GM12878 (cell line): ENCODE measurements around the gene BBS9. TPM values are rescaled to one million over a fixed set of nuclear protein-coding genes. Genes with fewer than 3 reads are reported as not detected.
A peak's percentile ranks its signal among the peaks of the same experiment; 100 is the strongest.

Source experiments
- ATAC-seq: fragments of 200-7000 bp; cut with Tn5 transposase; 3 replicates; pipeline ENCODE4 v1.9.1; 2020; ENCODE audit warnings: mild to moderate bottlenecking, moderate library complexity
- BruUV-seq: library from RNA; stranded (reverse); fragments of 400-500 nt; replicated peaks from 2 replicates; lab custom pipeline; 2021; lab: Mats Ljungman, UMichigan
- CTCF ChIA-PET: fragments of 300-600 bp; sonication (Branson Sonifier 250); formaldehyde crosslinking; extraction: SDS; loops from one replicate; lab custom pipeline; 2021; ENCODE audit warnings: inconsistent platforms; lab: Yijun Ruan, JAX
- POLR2A ChIA-PET: fragments of 350-600 bp; formaldehyde crosslinking; extraction: SDS; loops from one replicate; lab custom pipeline; 2021; ENCODE audit warnings: inconsistent platforms; lab: Charles Lee
- RAD21 ChIA-PET: fragments of 300-600 bp; sonication (Branson Sonifier 250); formaldehyde crosslinking; loops from one replicate; lab custom pipeline; 2023; ENCODE audit warnings: antibody characterized with exemption; ENCODE audit not compliant: unreplicated experiment; lab: Charles Lee
- SMC1A ChIA-PET: fragments of 300-600 bp; sonication (Branson Sonifier 250); formaldehyde crosslinking; loops from one replicate; lab custom pipeline; 2023; ENCODE audit not compliant: unreplicated experiment, uncharacterized antibody; lab: Charles Lee
- DNase-seq: peaks from one replicate; pipeline ENCODE4 v3.0.0-alpha.2; 2011; ENCODE audit warnings: low read depth, low spot score
- FAIRE-seq: peaks from 3 replicates; lab custom pipeline; 2011; peaks lifted over from hg19 to GRCh38; lab: Jason Lieb, UNC
- H2AFZ ChIP-seq: 2 replicates; pipeline ENCODE4 v1.6.0; 2011; ENCODE audit warnings: low read depth, low read length, control low read depth; ENCODE audit not compliant: control insufficient read depth
- H3K27ac ChIP-seq: 2 replicates; pipeline ENCODE4 v1.5.1; 2011; ENCODE audit warnings: control low read depth; ENCODE audit not compliant: control insufficient read depth, insufficient read depth
- H3K27me3 ChIP-seq, 2 experiments: replicated peaks in 1 of 2; 2 replicates each; pipeline versions ENCODE4 v1.6.0 to v1.6.1; 2011; ENCODE audit warnings: low read length in 1 of 2; ENCODE audit not compliant: control insufficient read depth in 2 of 2, insufficient read depth in 2 of 2
- H3K36me3 ChIP-seq, 2 experiments: 2 replicates each; pipeline ENCODE4 v1.5.1; 2011; ENCODE audit warnings: low read length in 1 of 2; ENCODE audit not compliant: control insufficient read depth in 2 of 2, insufficient read depth in 2 of 2
- H3K4me1 ChIP-seq: 2 replicates; pipeline ENCODE4 v1.6.1; 2011; ENCODE audit warnings: mild to moderate bottlenecking, low read length, moderate library complexity, mixed read lengths; ENCODE audit not compliant: control insufficient read depth, insufficient read depth
- H3K4me2 ChIP-seq: 2 replicates; pipeline ENCODE4 v1.6.0; 2011; ENCODE audit warnings: control low read depth; ENCODE audit not compliant: control insufficient read depth, insufficient read depth
- H3K4me3 ChIP-seq: fragments of 200-600 bp; sonication (generic); 2 replicates; pipeline ENCODE4 v1.5.1; 2016
- H3K79me2 ChIP-seq: 2 replicates; pipeline ENCODE4 v1.6.0; 2011; ENCODE audit warnings: low read length; ENCODE audit not compliant: control insufficient read depth, insufficient read depth
- H3K9ac ChIP-seq: 2 replicates; pipeline ENCODE4 v1.8.0; 2011; ENCODE audit warnings: low read length, control low read depth, mixed read lengths; ENCODE audit not compliant: control insufficient read depth, insufficient read depth
- H3K9me3 ChIP-seq: replicated peaks from 3 replicates; pipeline ENCODE4 v1.5.1; 2011; ENCODE audit warnings: mild to moderate bottlenecking, low read length; ENCODE audit not compliant: control insufficient read depth, insufficient read depth
- H4K20me1 ChIP-seq: 2 replicates; pipeline ENCODE4 v1.6.0; 2011; ENCODE audit not compliant: control insufficient read depth, insufficient read depth
- BHLHE40 ChIP-seq, 2 experiments: fragments of 450-650 bp in 1 of 2; IDR thresholded peaks; 2 replicates each; pipeline ENCODE4 v1.6.1; 2011 to 2017; ENCODE audit warnings: low read depth in 2 of 2, borderline replicate concordance in 1 of 2, improper control_type of control experiment in 1 of 2, low read length in 1 of 2, mild to moderate bottlenecking in 1 of 2
- CBX5 ChIP-seq: sonication (generic); IDR thresholded peaks from 2 replicates; pipeline ENCODE4 v1.6.1; 2016; ENCODE audit warnings: low read depth, moderate library complexity, mild to moderate bottlenecking, inconsistent platforms
- CREM ChIP-seq: IDR thresholded peaks from 2 replicates; pipeline ENCODE4 v1.6.1; 2014; ENCODE audit warnings: antibody characterized with exemption, low read depth
- EGR1 ChIP-seq, 2 experiments: IDR thresholded peaks; 1 replicate in 1 of 2; 2 replicates in 1 of 2; pipeline ENCODE4 v1.6.1; 2011 to 2012; ENCODE audit warnings: low read depth in 2 of 2, low read length in 2 of 2, borderline replicate concordance in 1 of 2, mild to moderate bottlenecking in 1 of 2, moderate library complexity in 1 of 2
- IKZF1 ChIP-seq: fragments of 450-650 bp; conservative IDR thresholded peaks from 2 replicates; pipeline ENCODE4 v1.6.1; 2017; ENCODE audit warnings: antibody characterized with exemption, mild to moderate bottlenecking
- MEF2B ChIP-seq: fragments of 450-650 bp; IDR thresholded peaks from 2 replicates; pipeline ENCODE4 v1.6.1; 2018; ENCODE audit warnings: mild to moderate bottlenecking, moderate library complexity; ENCODE audit not compliant: partially characterized antibody, poor library complexity, severe bottlenecking
- NR2F1 ChIP-seq: fragments of 450-650 bp; conservative IDR thresholded peaks from 2 replicates; pipeline ENCODE4 v1.6.1; 2017; ENCODE audit warnings: mild to moderate bottlenecking
- PKNOX1 ChIP-seq: fragments of 450-650 bp; IDR thresholded peaks from 2 replicates; pipeline ENCODE4 v1.6.1; 2016; ENCODE audit warnings: mild to moderate bottlenecking
- POLR2AphosphoS2 ChIP-seq: IDR thresholded peaks from 2 replicates; pipeline ENCODE4 v1.6.1; 2011; ENCODE audit warnings: low read depth, mild to moderate bottlenecking, low read length, improper control_type of control experiment, moderate library complexity
- SMARCA5 ChIP-seq: fragments of 450-650 bp; IDR thresholded peaks from 2 replicates; pipeline ENCODE4 v1.6.1; 2017; ENCODE audit warnings: mild to moderate bottlenecking
- TCF7 ChIP-seq: IDR thresholded peaks from 2 replicates; pipeline ENCODE4 v1.6.1; 2014; ENCODE audit warnings: antibody characterized with exemption, borderline replicate concordance
- WGBS: methylation state at CpG from one replicate; pipeline ENCODE4 v1.1.6; 2016; ENCODE audit warnings: low lambda C conversion rate; ENCODE audit not compliant: insufficient replicate concordance, insufficient coverage; ENCODE audit errors: missing lambda C conversion rate; 5-methylcytosine and 5-hydroxymethylcytosine counted together
- in situ Hi-C: fragments of 300-500 bp; cut with MboI; formaldehyde crosslinking; loops from 9 replicates; pipeline ENCODE4 v1.14.3; 2018; ENCODE audit warnings: mixed read lengths
- intact Hi-C: fragments of 100-400 bp; cut with micrococcal nuclease; formaldehyde crosslinking; loops from one replicate; pipeline ENCODE4 v1.14.2; 2022; ENCODE audit not compliant: unreplicated experiment
- polyA plus RNA-seq, 11 experiments: library from polyadenylated mRNA; depleted of rRNA in 4 of 11; unstranded in 6 of 11; stranded (reverse) in 5 of 11; fragments of >200 nt; fragmentation: Nextera tagmentation in 4 of 11; fragmentation: Illumina TruSeq in 1 of 11; extraction: Ambion mirVana in 4 of 11; extraction: Trizol in 1 of 11; gene quantifications; 1 replicate in 1 of 11; 2 replicates in 10 of 11; pipeline versions ENCODE4 v1.2.1 to v1.2.3, GENCODE V29; 2011 to 2016; ENCODE audit warnings: inconsistent platforms in 2 of 11, missing spikeins in 2 of 11, low read depth in 1 of 11
- total RNA-seq, 4 experiments: library from RNA; depleted of rRNA in 3 of 4; stranded (reverse); fragments of >200 nt in 3 of 4; fragmentation: Illumina TruSeq in 1 of 4; extraction: Trizol in 1 of 4; gene quantifications; 2 replicates each; pipeline versions ENCODE4 v1.2.1 to v1.2.3, GENCODE V29; 2013 to 2021
- TF ChIP-seq, protein P1 (sequence below): IDR thresholded peaks from 2 replicates; pipeline ENCODE4 v1.6.1; 2012; ENCODE audit warnings: mild to moderate bottlenecking, low read depth, low read length

The BBS9 gene
- total and polyA plus RNA-seq, 10 of the 15 experiments (the other 5 are each of a cell fraction or from before 2014, with no cell fraction given), result 1.2 to 5.6 (median 2.3) TPM

DNA sequence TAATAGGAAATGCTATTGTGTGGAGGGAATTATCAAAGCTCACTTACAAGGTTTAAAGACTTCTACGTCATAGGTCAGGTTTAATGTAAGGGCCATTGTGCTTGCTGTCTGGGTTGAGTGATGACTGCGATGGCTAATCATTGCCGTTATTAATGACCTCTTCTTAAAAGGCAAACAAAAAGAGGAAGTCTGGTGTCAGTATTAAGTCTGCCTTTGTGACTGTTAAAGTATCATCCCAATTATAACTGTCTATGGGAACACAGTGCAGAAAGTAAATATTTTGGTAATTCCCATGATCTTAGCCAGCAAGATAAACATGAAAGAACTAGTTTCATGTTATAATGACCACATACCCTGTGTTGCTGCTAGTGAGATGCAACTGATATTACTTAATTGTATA is 382.4 kb downstream of the BBS9 start (continued):
- TF ChIP-seq BHLHE40 (IDR thresholded peaks at IDR 0.05; ENCODE audit: borderline replicate concordance in 1 of 2, low read depth in 2 of 2, low read length in 1 of 2) (peak in 1 of 2 experiments; percentile 42; a peak in 1 of 4 replicates), NR2F1 (peak; percentile 79), MEF2B (peak; percentile 7), EGR1 (IDR thresholded peaks at IDR 0.05; ENCODE audit: borderline replicate concordance in 1 of 2, low read depth in 2 of 2, low read length in 2 of 2) (no peak), PKNOX1 (peak; percentile 95)
- TF ChIP-seq, all 136 proteins: peak for 16

DNA sequence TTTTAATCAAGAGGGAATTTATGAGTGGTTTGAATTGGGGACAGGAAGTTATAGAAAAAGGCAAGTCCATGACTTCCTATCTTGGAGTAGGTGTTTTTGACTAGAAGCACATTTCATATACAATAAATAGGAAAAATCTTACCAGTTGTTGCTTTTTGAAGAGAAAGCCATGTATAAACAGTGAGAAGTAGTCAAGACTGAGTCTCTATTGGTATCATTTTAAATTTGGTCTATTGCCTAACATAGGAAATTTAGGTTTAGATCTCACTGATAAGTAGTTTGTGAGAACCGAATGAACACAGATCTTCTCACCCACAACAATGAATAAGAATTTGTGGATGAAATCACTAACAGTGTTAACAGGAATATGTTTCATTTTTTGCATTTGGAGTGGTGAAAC is 387.2 kb downstream of the BBS9 start:
- Histone ChIP-seq H3K36me3 (no peaks in the 10 kb centered on the region), H3K4me3 (no peak overlapping the region), H3K27ac (no peak overlapping the region), H3K4me2 (no peak overlapping the region), H3K9ac (no peak overlapping the region), H3K79me2 (no peaks in the 10 kb centered on the region), H2AFZ (no peak overlapping the region), H3K4me1 (no peaks in the 10 kb centered on the region)
- no peak for ATAC-seq
- no TSS peak for BruUV-seq
- 4% methylated on average over 1 of the region's 1 CpG for WGBS
- intact Hi-C loops, result no loop called here
- ChIA-PET RAD21 (no interaction called here), CTCF (no interaction called here), POLR2A (no interaction called here)
- in situ Hi-C loops, result no loop called here
- no peak for TF ChIP-seq SMARCA5
- no peak for TF ChIP-seq CBX5
- no peak for TF ChIP-seq CREM
- TF ChIP-seq IKZF1, result no peak
- TF ChIP-seq, protein P1, sequence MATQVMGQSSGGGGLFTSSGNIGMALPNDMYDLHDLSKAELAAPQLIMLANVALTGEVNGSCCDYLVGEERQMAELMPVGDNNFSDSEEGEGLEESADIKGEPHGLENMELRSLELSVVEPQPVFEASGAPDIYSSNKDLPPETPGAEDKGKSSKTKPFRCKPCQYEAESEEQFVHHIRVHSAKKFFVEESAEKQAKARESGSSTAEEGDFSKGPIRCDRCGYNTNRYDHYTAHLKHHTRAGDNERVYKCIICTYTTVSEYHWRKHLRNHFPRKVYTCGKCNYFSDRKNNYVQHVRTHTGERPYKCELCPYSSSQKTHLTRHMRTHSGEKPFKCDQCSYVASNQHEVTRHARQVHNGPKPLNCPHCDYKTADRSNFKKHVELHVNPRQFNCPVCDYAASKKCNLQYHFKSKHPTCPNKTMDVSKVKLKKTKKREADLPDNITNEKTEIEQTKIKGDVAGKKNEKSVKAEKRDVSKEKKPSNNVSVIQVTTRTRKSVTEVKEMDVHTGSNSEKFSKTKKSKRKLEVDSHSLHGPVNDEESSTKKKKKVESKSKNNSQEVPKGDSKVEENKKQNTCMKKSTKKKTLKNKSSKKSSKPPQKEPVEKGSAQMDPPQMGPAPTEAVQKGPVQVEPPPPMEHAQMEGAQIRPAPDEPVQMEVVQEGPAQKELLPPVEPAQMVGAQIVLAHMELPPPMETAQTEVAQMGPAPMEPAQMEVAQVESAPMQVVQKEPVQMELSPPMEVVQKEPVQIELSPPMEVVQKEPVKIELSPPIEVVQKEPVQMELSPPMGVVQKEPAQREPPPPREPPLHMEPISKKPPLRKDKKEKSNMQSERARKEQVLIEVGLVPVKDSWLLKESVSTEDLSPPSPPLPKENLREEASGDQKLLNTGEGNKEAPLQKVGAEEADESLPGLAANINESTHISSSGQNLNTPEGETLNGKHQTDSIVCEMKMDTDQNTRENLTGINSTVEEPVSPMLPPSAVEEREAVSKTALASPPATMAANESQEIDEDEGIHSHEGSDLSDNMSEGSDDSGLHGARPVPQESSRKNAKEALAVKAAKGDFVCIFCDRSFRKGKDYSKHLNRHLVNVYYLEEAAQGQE, result no peak
- TF ChIP-seq BHLHE40 (IDR thresholded peaks at IDR 0.05; ENCODE audit: borderline replicate concordance in 1 of 2, low read depth in 2 of 2, low read length in 1 of 2), result no peak
- no peak for TF ChIP-seq TCF7
- TF ChIP-seq POLR2AphosphoS2, result no peak
- TF ChIP-seq, all 136 proteins: peak for 0
- Histone ChIP-seq H3K27me3 (no peaks in the 10 kb centered on the region), H3K9me3 (no peaks in the 10 kb centered on the region), H4K20me1 (no peaks in the 10 kb centered on the region)
- SMC1A ChIA-PET, result no interaction called here
- DNase-seq (no peak), FAIRE-seq (no peak)
